ENCODE measurements around the gene HOXB2. TPM values are rescaled to one million over a fixed set of nuclear protein-coding genes. Genes with fewer than 3 reads are reported as not detected.

HOXB2 gene
- total RNA-seq, 2 experiments from 2014 or later: not detected

DNA sequence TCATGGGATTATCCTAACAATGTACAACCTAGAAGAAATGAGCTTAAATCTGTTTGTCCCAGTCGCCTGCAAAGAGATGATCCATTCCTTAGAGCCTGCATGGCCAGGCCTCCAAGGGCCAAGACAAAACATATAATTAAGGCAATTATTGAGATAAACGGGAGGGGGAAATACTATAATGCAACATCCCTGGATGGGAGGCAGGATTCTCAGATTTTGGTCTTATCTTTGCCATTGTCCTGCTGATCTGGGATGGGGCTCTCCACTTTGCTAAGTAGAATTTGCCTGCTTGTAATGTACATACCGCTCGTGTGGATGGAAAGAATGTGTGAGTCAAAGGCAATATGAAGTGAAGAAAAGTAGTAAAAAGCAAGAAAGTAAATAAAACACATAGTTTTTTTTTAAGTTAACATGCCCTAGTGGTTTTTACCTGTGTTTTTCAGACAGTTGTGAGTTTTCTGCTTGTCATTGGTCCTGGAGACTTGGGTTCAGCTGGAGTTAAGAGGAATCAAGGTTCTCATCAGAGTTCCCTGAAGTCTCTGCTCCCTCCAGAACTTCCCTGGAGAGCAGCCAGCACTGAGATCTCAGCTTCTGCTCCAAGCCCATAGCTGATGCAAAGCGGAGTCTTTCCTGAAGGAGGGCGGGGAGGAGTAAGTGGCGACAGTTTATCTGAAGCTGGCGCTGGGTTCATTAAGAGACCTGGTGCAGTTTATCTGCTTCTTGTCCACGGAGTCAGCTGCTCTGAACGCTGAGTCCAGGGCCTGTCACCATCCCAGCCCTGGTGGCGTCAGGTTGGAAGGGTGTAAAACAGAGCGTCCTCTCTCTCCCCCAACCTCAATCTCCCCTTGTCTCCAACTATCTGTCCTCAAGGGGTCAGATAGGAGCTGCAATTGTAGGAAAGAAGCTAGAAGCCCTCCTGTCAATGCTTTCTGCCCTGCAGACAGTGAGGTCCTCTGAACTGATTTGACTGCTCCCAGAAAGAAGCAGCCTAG, 44.2 kb downstream of the HOXB2 start:
- H4K20me1 ChIP-seq (ENCODE audit: insufficient read depth, low read length): no peaks in the 10 kb centered on the region
- no TSS peak for BruUV-seq (replicated peaks)
- TF ChIP-seq CTCF (conservative IDR thresholded peaks at IDR 0.05; ENCODE audit: low read length) (no peak), EZH2phosphoT487 (IDR thresholded peaks at IDR 0.05; ENCODE audit: borderline replicate concordance, low read depth, low read length) (no peak)
- no peak overlapping the region for H3K4me3 ChIP-seq (ENCODE audit: low read depth, low read length, poor library complexity, severe bottlenecking)
- no peaks in the 10 kb centered on the region for H3K9me3 ChIP-seq (ENCODE audit: low read length)
- DNase-seq (ENCODE audit: low spot score): no peak
- intact Hi-C loops (cut with micrococcal nuclease; ENCODE audit: unreplicated experiment): no loop called here
- ChIA-PET POLR2A (interaction anchor here (0.6 kb wide), 1 partner anchor 328 kb away, joined by 4 read pairs; no protein-coding TSS in a partner anchor), CTCF (ENCODE audit: unreplicated experiment) (no interaction called here)
- no peak overlapping the region for H2AFZ ChIP-seq (ENCODE audit: low read length)
- H3K79me2 ChIP-seq (ENCODE audit: insufficient read depth, low read depth, low read length): no peaks in the 10 kb centered on the region
- H3K4me2 ChIP-seq (ENCODE audit: low read length): no peak overlapping the region
- H3K9me2 ChIP-seq (ENCODE audit: insufficient read depth, low read length): no peaks in the 10 kb centered on the region
- peaks cover 9% of the 10 kb centered on the region for H3K4me1 ChIP-seq (ENCODE audit: insufficient read depth, low read length, poor library complexity, severe bottlenecking)
- H3K36me3 ChIP-seq (ENCODE audit: insufficient read depth, low read length): no peaks in the 10 kb centered on the region
- H3K27ac ChIP-seq (ENCODE audit: low read depth, low read length, poor library complexity, severe bottlenecking): no peak overlapping the region

DNA sequence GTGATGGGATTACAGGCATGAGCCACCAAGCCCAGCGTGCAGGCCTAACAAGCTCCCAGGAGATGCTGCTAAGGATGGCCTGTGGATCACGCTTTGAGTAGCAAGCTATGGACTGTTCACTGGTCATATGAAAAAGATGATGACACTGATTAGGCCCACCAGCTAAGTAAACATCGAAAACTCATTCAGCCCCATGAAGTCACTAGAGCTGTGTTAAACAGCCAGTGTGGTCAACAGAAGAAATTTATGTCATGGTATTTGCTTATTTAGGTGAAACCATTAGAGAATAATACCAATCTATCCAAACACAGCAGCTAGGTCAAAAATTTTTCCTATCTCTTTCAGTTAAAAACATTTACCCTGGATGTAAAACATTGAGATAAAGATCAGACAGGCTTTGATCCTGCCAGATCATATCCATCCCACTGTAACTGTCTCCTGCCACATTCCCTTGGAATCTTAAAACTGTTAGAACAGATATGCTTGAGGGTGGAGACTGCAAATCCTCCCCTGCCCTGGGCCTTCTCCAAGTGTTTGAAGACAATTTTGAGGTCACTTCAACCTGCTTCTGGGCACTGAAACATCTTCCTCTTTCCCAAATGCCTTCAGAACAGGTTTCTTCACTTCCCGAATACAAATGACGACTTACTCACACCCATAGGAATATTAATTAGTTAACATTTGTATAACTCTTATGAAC, 45.0 kb downstream of the HOXB2 start:
- Histone ChIP-seq H3K79me2 (ENCODE audit: insufficient read depth, low read depth, low read length) (no peaks in the 10 kb centered on the region), H2AFZ (ENCODE audit: low read length) (no peak overlapping the region), H3K9me2 (ENCODE audit: insufficient read depth, low read length) (no peaks in the 10 kb centered on the region), H4K20me1 (ENCODE audit: insufficient read depth, low read length) (no peaks in the 10 kb centered on the region), H3K4me3 (ENCODE audit: low read depth, low read length, poor library complexity, severe bottlenecking) (no peak overlapping the region), H3K27ac (ENCODE audit: low read depth, low read length, poor library complexity, severe bottlenecking) (no peak overlapping the region), H3K36me3 (ENCODE audit: insufficient read depth, low read length) (no peaks in the 10 kb centered on the region), H3K9me3 (ENCODE audit: low read length) (no peaks in the 10 kb centered on the region), H3K4me1 (ENCODE audit: insufficient read depth, low read length, poor library complexity, severe bottlenecking) (peaks cover under 1% of the 10 kb centered on the region), H3K4me2 (ENCODE audit: low read length) (no peak overlapping the region)
- no peak for DNase-seq (ENCODE audit: low spot score)
- TF ChIP-seq EZH2phosphoT487 (IDR thresholded peaks at IDR 0.05; ENCODE audit: borderline replicate concordance, low read depth, low read length): no peak
- no peak for TF ChIP-seq CTCF (conservative IDR thresholded peaks at IDR 0.05; ENCODE audit: low read length)
- POLR2A ChIA-PET: interaction anchor here (0.6 kb wide), 1 partner anchor 327 kb away, joined by 4 read pairs; no protein-coding TSS in a partner anchor
- intact Hi-C loops (cut with micrococcal nuclease; ENCODE audit: unreplicated experiment): no loop called here
- no TSS peak for BruUV-seq (replicated peaks)
- CTCF ChIA-PET (ENCODE audit: unreplicated experiment): no interaction called here
